ENCODE results near the gene DAB1. TPM values are rescaled to one million over a fixed set of nuclear protein-coding genes. Genes with fewer than 3 reads are reported as not detected.

The DAB1 gene
- total and polyA plus RNA-seq, 2 of the 8 experiments (the other 6 are each of a cell fraction or from before 2014, with no cell fraction given), result 4.4 to 11.8 TPM

GRCh38 chr1:57067863-57068262, 356.0 kb downstream of the DAB1 start:
- Histone ChIP-seq H3K27ac (ENCODE audit: low read depth, low read length) (no peak overlapping the region), H3K4me1 (replicated peaks in 1 of 4; ENCODE audit: control insufficient read depth in 3 of 4, insufficient read depth in 4 of 4, low read length in 3 of 4) (peaks cover 0 to 5% (median 0%) of the 10 kb centered on the region in 4 experiments; a peak in 1 of 7 replicates), H3K79me1 (ENCODE audit: low read depth, low read length) (no peaks in the 10 kb centered on the region), H3K23me2 (ENCODE audit: low read depth, low read length) (no peaks in the 10 kb centered on the region), H3K9me3 (ENCODE audit: insufficient read depth in 2 of 2, low read depth in 1 of 2, low read length in 1 of 2) (no peaks in the 10 kb centered on the region), H3K18ac (ENCODE audit: extremely low read depth, low read length) (0 out of 2 replicates have a peak overlapping the region, but pooled peaks have one; percentile 49), H2BK12ac (ENCODE audit: low read depth, low read length) (no peak overlapping the region), H3K14ac (ENCODE audit: insufficient read length) (no peak overlapping the region), H3K4me3 (ENCODE audit: extremely low read depth in 1 of 4, insufficient read depth in 2 of 4, low read depth in 3 of 4, low read length in 4 of 4) (no peak overlapping the region), H4K8ac (ENCODE audit: extremely low read depth, insufficient read depth, low read length) (no peak overlapping the region), H3K36me3 (ENCODE audit: control insufficient read depth in 2 of 4, insufficient read depth in 4 of 4, low read length in 3 of 4) (no peaks in the 10 kb centered on the region), H2AFZ (ENCODE audit: low read length) (no peak overlapping the region), H3K23ac (ENCODE audit: insufficient read length) (no peak overlapping the region), H4K20me1 (replicated peaks in 1 of 2; ENCODE audit: control insufficient read depth in 1 of 2, insufficient read depth in 2 of 2, low read length in 2 of 2) (no peaks in the 10 kb centered on the region), H3K9ac (replicated peaks in 1 of 4; ENCODE audit: extremely low read depth in 1 of 4, low read depth in 3 of 4, low read length in 3 of 4) (no peak overlapping the region), H2BK120ac (replicated peaks; ENCODE audit: low read depth, low read length) (no peak overlapping the region), H3K4ac (replicated peaks; ENCODE audit: insufficient read length, low read depth, low read length) (no peak overlapping the region), H2BK5ac (ENCODE audit: low read depth, low read length) (no peak overlapping the region), H2AK5ac (ENCODE audit: low read depth, low read length) (no peak overlapping the region), H4K91ac (replicated peaks; ENCODE audit: insufficient read length, low read length) (no peak overlapping the region), H4K5ac (ENCODE audit: insufficient read length, low read depth, low read length) (no peak overlapping the region), H3K27me3 (replicated peaks in 1 of 4; ENCODE audit: control insufficient read depth in 3 of 4, extremely low read depth in 1 of 4, insufficient read depth in 3 of 4, low read length in 3 of 4) (no peaks in the 10 kb centered on the region), H3K4me2 (ENCODE audit: insufficient read depth in 1 of 2, low read depth in 2 of 2, low read length in 2 of 2) (no peak overlapping the region; a peak in 1 of 4 replicates), H2BK20ac (ENCODE audit: low read length) (no peak overlapping the region), H3K56ac (replicated peaks; ENCODE audit: insufficient read length, low read depth, low read length) (no peak overlapping the region), H2BK15ac (ENCODE audit: low read length) (no peak overlapping the region), H3K79me2 (ENCODE audit: control insufficient read depth in 1 of 2, insufficient read depth in 2 of 2, low read length in 2 of 2) (no peaks in the 10 kb centered on the region)
- TF ChIP-seq YY1 (IDR thresholded peaks at IDR 0.05; ENCODE audit: low read depth, low read length) (no peak), USF2 (IDR thresholded peaks at IDR 0.05; ENCODE audit: low read length) (no peak), CHD1 (IDR thresholded peaks at IDR 0.05; ENCODE audit: low read depth, low read length) (no peak)
- FAIRE-seq, result no peak
- CTCF ChIA-PET (ENCODE audit: partially characterized antibody), result interaction anchor here (0.6 to 1.5 kb wide), 5 partner anchors 13 to 138 kb away, joined by 3 to 5 read pairs (median 4); no protein-coding TSS in a partner anchor
- 85% methylated on average over 3 of the region's 3 CpGs; no CpG with 5 or more reads in 1 of the 2 experiments for WGBS, 2 experiments (ENCODE audit: extremely low coverage in 1 of 2, insufficient coverage in 1 of 2, insufficient read length in 1 of 2, insufficient replicate concordance in 2 of 2, low coverage in 1 of 2, low lambda C conversion rate in 2 of 2, missing lambda C conversion rate in 1 of 2)
- POLR2A ChIA-PET (ENCODE audit: partially characterized antibody), result no interaction called here
- no peak for DNase-seq (ENCODE audit: low read depth in 1 of 2, low spot score in 2 of 2)

Measured in H1 (cell line).